Natural killer cell treated with Interleukin-12 subunit alpha and Interleukin-12 subunit beta and Interleukin-15 and Interleukin-18, amount 100 ng/mL, for 72 hours (primary cell): ENCODE measurements around the gene DPM3. TPM values are rescaled to one million over a fixed set of nuclear protein-coding genes. Genes with fewer than 3 reads are reported as not detected.
A peak's percentile ranks its signal among the peaks of the same experiment; 100 is the strongest.

Source experiments
- ATAC-seq, 2 donors: fragments of 150-1000 bp; cut with Tn5 transposase in 1 of 2; sonication (Bioruptor Pico), chemical (Tn5 transposase) in 1 of 2; 2 replicates each; pipeline ENCODE4 v1.10.0; 2021
- DNase-seq: peaks from one replicate; pipeline ENCODE4 v3.0.0; 2022; ENCODE audit warnings: low spot score
- H3K27ac Mint-ChIP-seq, 2 donors: 1 replicate in 1 of 2; 2 replicates in 1 of 2; pipeline ENCODE4 v1.8.0; 2022; ENCODE audit warnings: mixed read lengths in 2 of 2, mild to moderate bottlenecking in 1 of 2, moderate library complexity in 1 of 2
- H3K27me3 Mint-ChIP-seq, 2 donors: 1 replicate in 1 of 2; 2 replicates in 1 of 2; pipeline ENCODE4 v1.8.0; 2022; ENCODE audit warnings: mixed read lengths in 2 of 2
- H3K36me3 Mint-ChIP-seq: one replicate; pipeline ENCODE4 v1.8.0; 2022; ENCODE audit warnings: mixed read lengths
- H3K4me1 Mint-ChIP-seq, 2 donors: 1 replicate in 1 of 2; 2 replicates in 1 of 2; pipeline ENCODE4 v1.8.0; 2022; ENCODE audit warnings: low read depth in 2 of 2, mixed read lengths in 2 of 2, mild to moderate bottlenecking in 1 of 2
- H3K4me3 Mint-ChIP-seq: one replicate; pipeline ENCODE4 v1.8.0; 2022; ENCODE audit warnings: mixed read lengths
- H3K9me3 Mint-ChIP-seq: 2 replicates; pipeline ENCODE4 v1.8.0; 2022; ENCODE audit warnings: mixed read lengths
- total RNA-seq, 2 donors: library from RNA; stranded (reverse); gene quantifications; one replicate each; pipeline ENCODE4 v1.2.3, GENCODE V29; 2022

DPM3 gene
- total RNA-seq, 2 donors from 2014 or later: 26.0 to 31.1 TPM

DNA sequence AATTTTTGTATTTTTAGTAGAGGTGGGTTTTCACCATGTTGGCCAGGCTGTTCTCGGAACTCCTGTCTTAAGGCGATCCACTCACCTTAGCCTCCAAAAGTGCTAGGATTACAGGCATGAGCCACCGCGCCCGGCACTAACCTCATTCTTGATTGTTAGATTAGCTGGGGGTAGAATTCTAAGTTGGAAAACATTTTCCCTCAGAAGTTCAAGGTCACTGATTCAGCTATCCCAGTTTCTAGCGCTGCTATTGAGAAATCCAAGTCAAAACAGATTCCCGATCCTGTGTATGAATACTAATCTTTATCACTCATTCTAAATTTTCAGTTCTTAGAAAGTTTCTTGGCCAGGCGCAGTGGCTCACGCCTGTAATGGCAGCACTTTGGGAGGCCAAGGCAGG, 37.0 kb downstream of the DPM3 start:
- H3K36me3 Mint-ChIP-seq: no peaks in the 10 kb centered on the region
- no peak overlapping the region for H3K4me3 Mint-ChIP-seq
- H3K27ac Mint-ChIP-seq: no peak overlapping the region
- H3K4me1 Mint-ChIP-seq: no peaks in the 10 kb centered on the region
- H3K9me3 Mint-ChIP-seq: no peaks in the 10 kb centered on the region
- no peak for DNase-seq
- H3K27me3 Mint-ChIP-seq: peaks cover 5 to 7% of the 10 kb centered on the region in 2 donors
- ATAC-seq: no peak

DNA sequence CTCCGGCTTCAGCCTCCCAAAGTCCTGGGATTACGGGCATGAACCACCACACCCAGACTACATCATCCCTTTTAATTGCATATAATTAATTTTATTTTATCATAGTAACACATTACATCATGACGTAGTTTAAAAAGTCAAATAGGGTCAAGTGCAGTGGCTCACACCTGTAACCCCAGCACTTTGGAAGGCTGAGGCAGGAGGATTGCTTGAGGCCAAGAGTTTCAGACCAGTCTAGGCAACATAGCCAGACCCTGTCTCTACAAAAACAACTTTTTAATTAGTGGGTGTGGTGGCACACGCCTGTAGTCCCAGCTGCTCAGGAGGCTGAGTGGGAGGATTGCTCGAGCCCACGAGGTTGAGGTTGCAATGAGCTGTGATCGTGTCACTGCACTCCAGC, 41.0 kb downstream of the DPM3 start:
- DNase-seq (no peak), ATAC-seq (no peak)
- Mint-ChIP-seq H3K4me3 (no peak overlapping the region), H3K27me3 (peaks cover 8 to 14% of the 10 kb centered on the region in 2 donors), H3K27ac (no peak overlapping the region), H3K4me1 (no peaks in the 10 kb centered on the region), H3K36me3 (no peaks in the 10 kb centered on the region), H3K9me3 (no peaks in the 10 kb centered on the region)

DNA sequence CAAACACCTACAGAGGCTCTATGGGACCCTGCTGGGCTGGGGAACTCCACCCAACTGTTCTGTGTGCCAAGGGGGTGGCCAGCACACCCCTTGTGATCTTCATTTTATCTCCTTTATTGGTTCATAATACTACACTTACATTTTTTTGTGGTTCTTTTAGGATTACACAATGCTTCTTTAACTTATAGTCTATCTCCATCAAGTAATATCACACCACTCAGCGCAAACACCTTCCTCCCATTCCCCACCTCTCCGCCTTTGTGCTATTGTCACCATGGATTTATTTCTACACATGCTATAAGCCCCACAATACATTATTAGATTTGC, 45.7 kb downstream of the DPM3 start:
- ATAC-seq (no peak), DNase-seq (no peak)
- H3K4me3 Mint-ChIP-seq: no peak overlapping the region
- no peaks in the 10 kb centered on the region for H3K9me3 Mint-ChIP-seq
- H3K4me1 Mint-ChIP-seq: peaks cover 4% of the 10 kb centered on the region in 2 donors
- peaks cover 8 to 14% of the 10 kb centered on the region in 2 donors for H3K27me3 Mint-ChIP-seq
- H3K36me3 Mint-ChIP-seq: no peaks in the 10 kb centered on the region
- no peak overlapping the region for H3K27ac Mint-ChIP-seq

DNA sequence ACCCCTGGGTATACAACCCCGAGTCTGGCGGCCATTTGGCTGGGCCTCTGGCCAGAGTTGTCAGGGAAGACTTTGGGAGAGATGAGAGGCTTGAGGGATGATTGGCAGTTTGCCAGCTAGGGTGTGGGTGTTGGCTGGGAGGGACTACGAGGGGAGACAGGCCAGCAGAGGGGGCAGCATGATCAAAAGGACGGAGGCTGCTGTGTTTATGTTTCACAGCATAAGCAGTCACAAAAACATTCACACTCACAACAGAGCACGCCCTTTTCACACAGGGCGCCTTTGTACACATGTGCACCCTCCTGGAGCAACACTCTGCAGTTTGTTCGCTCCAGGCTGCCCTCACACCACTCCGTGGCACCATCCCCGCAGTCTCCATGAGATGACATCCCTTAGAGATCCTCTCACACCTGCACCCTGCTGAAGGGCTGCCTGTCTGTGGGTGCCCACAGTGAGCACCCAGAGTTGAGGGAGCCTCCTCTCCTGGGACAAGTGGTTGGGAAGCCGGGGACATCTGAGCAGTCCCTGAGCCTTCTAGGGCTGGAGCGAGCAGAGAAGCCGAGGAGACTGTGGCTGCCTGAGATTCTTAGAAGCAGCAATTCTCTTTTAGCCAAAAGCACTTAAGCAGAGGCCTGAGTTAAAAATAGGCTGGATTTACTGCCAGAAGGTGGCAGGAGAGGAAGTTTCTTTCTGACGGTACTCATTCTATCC, 46.3 kb downstream of the DPM3 start:
- no peaks in the 10 kb centered on the region for H3K9me3 Mint-ChIP-seq
- no peaks in the 10 kb centered on the region for H3K36me3 Mint-ChIP-seq
- no peak overlapping the region for H3K27ac Mint-ChIP-seq
- no peak overlapping the region for H3K4me3 Mint-ChIP-seq
- ATAC-seq (peak in 1 of 2 donors; percentile 29), DNase-seq (no peak)
- H3K27me3 Mint-ChIP-seq: peaks cover 8 to 14% of the 10 kb centered on the region in 2 donors
- H3K4me1 Mint-ChIP-seq: peaks cover 4% of the 10 kb centered on the region in 2 donors

DNA sequence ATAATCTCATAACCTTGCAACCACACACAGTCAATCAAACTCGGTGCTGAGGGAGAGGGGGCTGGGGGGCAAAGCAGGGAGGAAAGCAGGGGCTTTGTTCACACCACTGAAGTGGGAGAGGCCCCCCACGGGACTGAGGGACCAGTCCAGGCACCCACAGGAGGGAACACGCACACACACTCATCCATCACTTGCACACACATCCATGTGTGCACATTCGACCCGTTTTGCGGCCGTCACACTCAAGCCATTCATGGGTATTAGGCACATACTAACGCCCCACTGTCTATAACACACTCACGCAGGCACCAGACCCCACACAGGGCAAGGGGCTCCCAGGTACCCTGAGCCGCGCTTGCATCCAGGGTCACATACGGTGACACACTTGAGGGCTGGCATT, 47.7 kb downstream of the DPM3 start:
- DNase-seq (no peak), ATAC-seq (no peak)
- H3K4me3 Mint-ChIP-seq: no peak overlapping the region
- H3K27ac Mint-ChIP-seq: no peak overlapping the region
- H3K36me3 Mint-ChIP-seq: no peaks in the 10 kb centered on the region
- peaks cover 8 to 14% of the 10 kb centered on the region in 2 donors for H3K27me3 Mint-ChIP-seq
- peaks cover 4% of the 10 kb centered on the region in 2 donors for H3K4me1 Mint-ChIP-seq
- H3K9me3 Mint-ChIP-seq: no peaks in the 10 kb centered on the region

DNA sequence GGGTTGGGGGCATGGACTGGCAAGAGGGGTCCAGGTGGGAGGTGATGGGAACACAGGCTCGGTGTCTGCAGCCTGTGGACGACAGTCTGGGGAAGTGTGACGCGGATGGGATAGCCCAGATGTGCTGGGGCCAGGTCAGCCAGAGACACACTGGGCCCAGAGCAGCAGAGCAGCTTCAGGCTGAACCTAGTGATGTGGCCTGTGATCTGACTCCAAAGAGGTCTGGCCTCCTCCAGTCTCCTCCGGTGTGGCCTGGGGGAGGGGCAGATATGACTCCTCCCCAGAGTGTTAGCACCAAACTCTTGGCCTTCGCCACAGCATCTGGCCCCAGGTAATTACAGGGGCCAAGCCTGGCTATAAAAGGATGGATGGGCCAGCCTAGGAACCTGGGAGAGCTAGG, 48.2 kb downstream of the DPM3 start:
- H3K36me3 Mint-ChIP-seq: no peaks in the 10 kb centered on the region
- no peak for DNase-seq
- no peak overlapping the region for H3K4me3 Mint-ChIP-seq
- H3K4me1 Mint-ChIP-seq: peaks cover 4% of the 10 kb centered on the region in 2 donors
- no peak for ATAC-seq
- H3K9me3 Mint-ChIP-seq: no peaks in the 10 kb centered on the region
- no peak overlapping the region for H3K27ac Mint-ChIP-seq
- peaks cover 8 to 14% of the 10 kb centered on the region in 2 donors for H3K27me3 Mint-ChIP-seq

DNA sequence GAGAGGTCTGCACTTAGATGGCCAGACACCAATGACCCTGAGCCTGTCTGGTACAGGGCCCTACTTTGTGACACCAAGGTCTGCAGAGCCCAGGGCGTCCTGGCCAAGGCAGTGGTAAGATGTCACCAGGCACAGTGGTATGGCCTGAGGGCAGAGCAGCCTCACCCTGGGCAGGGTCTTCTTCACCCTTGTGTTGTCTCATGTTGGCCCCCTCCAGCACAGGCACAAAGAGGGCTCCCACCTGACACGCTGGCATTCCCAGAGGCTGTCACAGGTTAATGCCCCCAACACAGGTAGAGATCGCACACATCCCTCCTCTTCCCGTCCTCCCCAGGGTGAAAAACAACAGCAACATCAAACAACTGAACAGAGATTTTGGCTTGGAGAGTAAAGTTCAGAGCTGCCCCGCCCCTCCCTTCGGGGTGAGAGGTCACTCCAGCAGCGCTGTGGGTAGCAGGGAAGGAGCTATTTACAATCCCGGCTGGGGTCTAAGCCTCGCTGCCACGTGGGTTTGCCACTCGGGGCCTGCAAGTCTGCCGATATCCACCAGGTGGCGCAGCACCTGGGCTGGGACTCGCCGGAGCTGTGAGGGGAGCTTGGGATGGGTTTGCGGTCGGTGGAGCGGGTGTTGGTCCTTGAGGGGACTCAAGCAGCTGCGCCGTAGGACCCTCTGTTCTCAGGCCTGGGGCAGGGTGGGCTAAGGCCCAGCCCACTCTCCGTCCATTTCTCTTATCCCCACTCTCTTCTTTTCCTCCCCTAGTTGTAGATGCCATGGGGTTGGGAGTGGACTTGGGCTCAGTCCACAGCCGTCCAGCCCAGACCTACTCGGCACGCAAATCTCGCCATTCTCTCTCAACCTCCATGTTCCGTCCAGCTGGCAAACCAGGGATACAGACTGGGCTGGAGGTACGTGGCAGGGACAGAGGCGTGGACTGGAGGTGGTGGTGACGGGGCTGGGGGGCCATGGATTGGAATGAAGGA, 49.0 kb downstream of the DPM3 start:
- Mint-ChIP-seq H3K27ac (no peak overlapping the region), H3K27me3 (peaks cover 8 to 14% of the 10 kb centered on the region in 2 donors), H3K4me3 (no peak overlapping the region), H3K36me3 (no peaks in the 10 kb centered on the region), H3K9me3 (no peaks in the 10 kb centered on the region), H3K4me1 (peaks cover 4% of the 10 kb centered on the region in 2 donors)
- DNase-seq (peak; percentile 83), ATAC-seq (peak; percentile 74 to 81)

Other genes with a start within 250 kb of the DPM3 start
- 10 to 100 TPM; 28.8 to 53.9 TPM for gene PMVK, start 203.8 kb downstream of the DPM3 start, total RNA-seq
- 10 to 100 TPM; 28.9 to 40.7 TPM for gene PBXIP1, start 184.4 kb downstream of the DPM3 start, total RNA-seq
- 10 to 100 TPM; 27.4 to 36.0 TPM for gene PYGO2, start 178.7 kb downstream of the DPM3 start, total RNA-seq
- 10 to 100 TPM; 72.3 to 72.7 TPM for gene SHC1, start 169.8 kb downstream of the DPM3 start, total RNA-seq
- gene CKS1B, start 165.8 kb downstream of the DPM3 start, total RNA-seq: 10 to 100 TPM; 52.4 to 72.9 TPM
- 10 to 100 TPM; 53.1 to 84.2 TPM for gene FLAD1, start 157.2 kb downstream of the DPM3 start, total RNA-seq
- gene LENEP, start 146.9 kb downstream of the DPM3 start, total RNA-seq: 1 to 10 TPM in 1 of 2 donors, under 1 TPM in 1; 0.48 to 4.3 TPM
- 100 to 1,000 TPM in 1 of 2 donors, 10 to 100 TPM in 1; 78.4 to 107 TPM for gene ZBTB7B, start 137.7 kb downstream of the DPM3 start, total RNA-seq
- gene DCST2, start 106.8 kb downstream of the DPM3 start, total RNA-seq: under 1 TPM in 1 of 2 donors, not detected in 1; 0.57 TPM
- not detected for gene DCST1, start 106.7 kb downstream of the DPM3 start, total RNA-seq
- 100 to 1,000 TPM in 1 of 2 donors, 10 to 100 TPM in 1; 42.1 to 107 TPM for gene ADAM15, start 89.2 kb downstream of the DPM3 start, total RNA-seq
- gene EFNA4, start 76.8 kb downstream of the DPM3 start, total RNA-seq: 1 to 10 TPM; 1.7 to 4.7 TPM
- 1 to 10 TPM in 1 of 2 donors, not detected in 1; 1.2 TPM for gene EFNA3, start 61.7 kb downstream of the DPM3 start, total RNA-seq
- not detected for gene EFNA1, start 12.7 kb downstream of the DPM3 start, total RNA-seq
- gene SLC50A1, start 4.7 kb downstream of the DPM3 start, total RNA-seq: 10 to 100 TPM; 28.8 to 36.3 TPM
- 100 to 1,000 TPM; 149 to 223 TPM for gene KRTCAP2, start 32.8 kb upstream of the DPM3 start, total RNA-seq
- gene TRIM46, start 33.3 kb upstream of the DPM3 start, total RNA-seq: 1 to 10 TPM; 3.6 to 9.3 TPM
- gene THBS3, start 67.4 kb upstream of the DPM3 start, total RNA-seq: 1 to 10 TPM; 4.1 to 9.4 TPM
- gene MTX1, start 68.2 kb upstream of the DPM3 start, total RNA-seq: 10 to 100 TPM; 42.6 to 53.0 TPM
- gene ENTREP3, start 115.0 kb upstream of the DPM3 start, total RNA-seq: 10 to 100 TPM; 12.3 to 38.0 TPM
- gene SCAMP3, start 121.8 kb upstream of the DPM3 start, total RNA-seq: 100 to 1,000 TPM; 134 to 169 TPM
- 100 to 1,000 TPM in 1 of 2 donors, 10 to 100 TPM in 1; 77.1 to 117 TPM for gene CLK2, start 133.0 kb upstream of the DPM3 start, total RNA-seq
- gene HCN3, start 136.9 kb upstream of the DPM3 start, total RNA-seq: 1 to 10 TPM; 2.0 to 4.7 TPM
- gene PKLR, start 160.9 kb upstream of the DPM3 start, total RNA-seq: not detected
- 100 to 1,000 TPM; 251 to 386 TPM for gene FDPS, start 168.3 kb upstream of the DPM3 start, total RNA-seq
- 10 to 100 TPM; 26.2 to 40.1 TPM for gene RUSC1, start 180.4 kb upstream of the DPM3 start, total RNA-seq